Osteocyte (in vitro differentiated cells): ENCODE results near the gene CARD14. TPM values are rescaled to one million over a fixed set of nuclear protein-coding genes. Genes with fewer than 3 reads are reported as not detected.

Experiments used
- DNase-seq: peaks from one replicate; pipeline ENCODE4 v3.0.0; 2021; ENCODE audit warnings: mixed read lengths; ENCODE audit not compliant: unreplicated experiment; ENCODE audit errors: extremely low spot score
- H3K27ac Mint-ChIP-seq: one replicate; pipeline ENCODE4 v1.8.0; 2021; ENCODE audit warnings: mild to moderate bottlenecking, mixed read lengths; ENCODE audit not compliant: unreplicated experiment
- H3K27me3 Mint-ChIP-seq: one replicate; pipeline ENCODE4 v1.8.0; 2021; ENCODE audit warnings: mixed read lengths; ENCODE audit not compliant: unreplicated experiment
- H3K36me3 Mint-ChIP-seq: one replicate; pipeline ENCODE4 v1.8.0; 2021; ENCODE audit warnings: mixed read lengths; ENCODE audit not compliant: unreplicated experiment
- H3K4me1 Mint-ChIP-seq: one replicate; pipeline ENCODE4 v1.8.0; 2021; ENCODE audit warnings: mixed read lengths; ENCODE audit not compliant: unreplicated experiment
- H3K4me3 Mint-ChIP-seq: one replicate; pipeline ENCODE4 v1.8.0; 2021; ENCODE audit warnings: mild to moderate bottlenecking, moderate library complexity, mixed read lengths; ENCODE audit not compliant: unreplicated experiment
- H3K9me3 Mint-ChIP-seq: one replicate; pipeline ENCODE4 v1.8.0; 2021; ENCODE audit warnings: mixed read lengths; ENCODE audit not compliant: unreplicated experiment
- CTCF ChIP-seq: fragments of 200-600 bp; sonication (generic); IDR thresholded peaks from 2 replicates; pipeline ENCODE4 v1.5.0; 2021; ENCODE audit warnings: antibody characterized with exemption, mild to moderate bottlenecking, moderate library complexity
- total RNA-seq: library from RNA; stranded (reverse); gene quantifications from 2 replicates; pipeline ENCODE4 v1.2.1, GENCODE V29; 2021

CARD14 gene
- total RNA-seq, 1 donor from 2014 or later = 0.16 TPM

DNA sequence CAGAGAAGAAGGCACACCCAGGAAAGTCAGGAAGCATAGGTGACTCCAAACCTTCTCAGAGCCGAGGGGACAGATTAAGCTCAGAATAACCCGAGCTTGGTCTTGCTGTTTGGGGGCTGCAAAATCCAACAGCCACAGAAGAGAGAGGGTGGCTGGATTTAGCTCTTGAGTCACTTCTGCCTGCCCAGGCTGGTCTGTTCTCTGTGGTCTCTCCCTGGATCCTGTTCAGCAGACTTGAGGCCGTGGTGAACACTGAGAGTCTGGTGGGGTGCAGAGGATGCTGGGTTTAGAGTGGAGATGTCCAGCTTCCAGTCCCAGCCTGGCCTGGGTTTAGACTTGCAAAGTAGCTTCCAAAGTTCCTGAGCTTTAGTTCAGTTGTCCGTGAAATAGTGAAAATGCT is 59.2 kb downstream of the CARD14 start:
- H3K4me1 Mint-ChIP-seq = no peaks in the 10 kb centered on the region
- DNase-seq = no peak
- peaks cover 13% of the 10 kb centered on the region for H3K9me3 Mint-ChIP-seq
- peaks cover 36% of the 10 kb centered on the region for H3K36me3 Mint-ChIP-seq
- H3K27me3 Mint-ChIP-seq = no peaks in the 10 kb centered on the region
- no peak for TF ChIP-seq CTCF
- no peak overlapping the region for H3K4me3 Mint-ChIP-seq
- H3K27ac Mint-ChIP-seq = no peak overlapping the region

- Mint-ChIP-seq H3K36me3 (peaks cover 54% of the 10 kb centered on the region), H3K4me1 (no peaks in the 10 kb centered on the region), H3K4me3 (no peak overlapping the region), H3K9me3 (peaks cover 17% of the 10 kb centered on the region), H3K27ac (no peak overlapping the region), H3K27me3 (no peaks in the 10 kb centered on the region)
- TF ChIP-seq CTCF = no peak
- no peak for DNase-seq
These were observed 62.6 kb downstream of the CARD14 start for GRCh38 chr17:80232438-80232837.

GRCh38 chr17:80233202-80233601 is 63.4 kb downstream of the CARD14 start:
- no peak for DNase-seq
- no peak overlapping the region for H3K27ac Mint-ChIP-seq
- peaks cover 59% of the 10 kb centered on the region for H3K36me3 Mint-ChIP-seq
- no peaks in the 10 kb centered on the region for H3K27me3 Mint-ChIP-seq
- no peak for TF ChIP-seq CTCF
- no peaks in the 10 kb centered on the region for H3K4me1 Mint-ChIP-seq
- peaks cover 17% of the 10 kb centered on the region for H3K9me3 Mint-ChIP-seq
- no peak overlapping the region for H3K4me3 Mint-ChIP-seq

DNA sequence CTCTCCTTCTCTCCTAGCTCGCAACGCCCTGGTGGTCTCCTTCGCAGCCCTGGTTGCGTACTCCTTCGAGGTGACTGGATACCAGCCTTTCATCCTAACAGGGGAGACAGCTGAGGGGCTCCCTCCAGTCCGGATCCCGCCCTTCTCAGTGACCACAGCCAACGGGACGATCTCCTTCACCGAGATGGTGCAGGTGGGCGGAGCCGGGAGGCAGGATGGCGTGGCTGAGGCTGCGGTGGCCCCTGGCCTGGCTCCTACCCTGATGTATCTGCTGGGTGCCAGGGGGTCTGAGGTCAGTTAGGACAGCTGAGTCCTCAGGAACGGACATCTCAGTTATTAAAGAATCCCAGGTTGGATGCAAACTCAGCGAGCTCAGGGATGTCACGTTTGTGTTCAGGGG is 67.1 kb downstream of the CARD14 start:
- H3K36me3 Mint-ChIP-seq = peaks cover 58% of the 10 kb centered on the region
- no peaks in the 10 kb centered on the region for H3K27me3 Mint-ChIP-seq
- TF ChIP-seq CTCF = no peak
- no peak for DNase-seq
- H3K4me1 Mint-ChIP-seq = no peaks in the 10 kb centered on the region
- H3K9me3 Mint-ChIP-seq = peaks cover 11% of the 10 kb centered on the region
- no peak overlapping the region for H3K27ac Mint-ChIP-seq
- H3K4me3 Mint-ChIP-seq = no peak overlapping the region

DNA sequence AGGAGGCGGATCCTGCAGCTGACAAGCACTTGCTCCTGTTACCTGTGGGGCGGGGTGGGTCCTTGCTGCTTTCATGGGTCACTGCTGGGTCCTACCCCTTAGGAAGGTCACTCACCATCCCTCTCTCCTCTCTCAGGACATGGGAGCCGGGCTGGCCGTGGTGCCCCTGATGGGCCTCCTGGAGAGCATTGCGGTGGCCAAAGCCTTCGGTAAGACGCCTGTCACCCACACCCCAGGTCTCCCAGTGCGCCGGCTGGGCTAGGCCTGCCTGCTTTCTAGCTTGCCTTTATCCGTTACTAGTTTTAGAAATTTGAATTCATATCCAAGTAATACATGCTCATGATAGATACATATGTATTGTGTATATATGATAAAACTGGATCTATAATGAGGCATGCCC is 67.6 kb downstream of the CARD14 start:
- TF ChIP-seq CTCF = no peak
- H3K36me3 Mint-ChIP-seq = peaks cover 55% of the 10 kb centered on the region
- no peak for DNase-seq
- H3K4me1 Mint-ChIP-seq = no peaks in the 10 kb centered on the region
- H3K27me3 Mint-ChIP-seq = no peaks in the 10 kb centered on the region
- no peak overlapping the region for H3K27ac Mint-ChIP-seq
- peaks cover 9% of the 10 kb centered on the region for H3K9me3 Mint-ChIP-seq
- H3K4me3 Mint-ChIP-seq = no peak overlapping the region
